Measurements from ENCODE around the gene SSBP4. TPM values are rescaled to one million over a fixed set of nuclear protein-coding genes. Genes with fewer than 3 reads are reported as not detected.

The SSBP4 gene
- polyA plus RNA-seq, 3 donors: 28.1 to 83.2 (median 72.5) TPM

GRCh38 chr19:18428787-18429674 lies 9.8 kb downstream of the SSBP4 start:
- H3K27ac ChIP-seq (ENCODE audit: low read depth, low read length): no peak overlapping the region
- 26 to 39% (median 32%) methylated on average over 59 to 77 of the region's 77 CpGs for WGBS, 3 donors

DNA sequence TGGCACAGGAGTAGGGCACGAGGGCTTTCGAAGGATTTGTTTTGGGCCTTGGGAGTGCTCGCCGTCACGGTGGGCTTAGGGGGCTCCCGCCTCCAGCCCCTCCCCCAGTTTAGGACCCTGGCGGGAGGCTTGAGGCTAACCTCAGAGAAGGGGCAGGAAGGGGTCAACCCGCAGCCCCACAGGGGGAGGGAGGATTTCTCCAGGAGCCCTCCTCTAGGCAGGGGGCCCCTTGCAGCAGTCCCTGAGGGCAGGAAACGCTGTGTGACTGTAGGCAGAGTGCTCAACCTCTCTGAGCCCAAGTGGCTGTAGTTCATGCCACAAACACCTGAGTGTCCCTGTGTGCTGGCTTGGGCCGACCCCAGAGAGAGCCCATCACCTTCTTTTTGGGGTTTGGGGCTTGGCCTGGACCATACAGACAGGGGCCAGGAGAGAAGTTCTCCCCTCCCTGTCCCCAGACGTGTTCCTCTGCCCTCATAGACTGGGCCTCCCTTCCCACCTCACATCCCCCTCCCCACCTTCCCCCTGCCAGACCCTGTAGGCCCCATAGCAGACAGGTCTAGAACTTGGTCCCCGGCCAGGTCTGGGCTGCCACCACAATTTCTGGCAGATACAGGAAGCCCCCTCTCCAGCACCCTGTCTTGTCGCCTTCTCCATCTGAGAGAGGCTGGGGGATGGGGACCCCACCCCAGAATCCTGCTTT lies 10.7 kb downstream of the SSBP4 start:
- WGBS, 3 donors: 54 to 69% (median 61%) methylated on average over 13 of the region's 13 CpGs
- H3K27ac ChIP-seq (ENCODE audit: low read depth, low read length): no peak overlapping the region

DNA sequence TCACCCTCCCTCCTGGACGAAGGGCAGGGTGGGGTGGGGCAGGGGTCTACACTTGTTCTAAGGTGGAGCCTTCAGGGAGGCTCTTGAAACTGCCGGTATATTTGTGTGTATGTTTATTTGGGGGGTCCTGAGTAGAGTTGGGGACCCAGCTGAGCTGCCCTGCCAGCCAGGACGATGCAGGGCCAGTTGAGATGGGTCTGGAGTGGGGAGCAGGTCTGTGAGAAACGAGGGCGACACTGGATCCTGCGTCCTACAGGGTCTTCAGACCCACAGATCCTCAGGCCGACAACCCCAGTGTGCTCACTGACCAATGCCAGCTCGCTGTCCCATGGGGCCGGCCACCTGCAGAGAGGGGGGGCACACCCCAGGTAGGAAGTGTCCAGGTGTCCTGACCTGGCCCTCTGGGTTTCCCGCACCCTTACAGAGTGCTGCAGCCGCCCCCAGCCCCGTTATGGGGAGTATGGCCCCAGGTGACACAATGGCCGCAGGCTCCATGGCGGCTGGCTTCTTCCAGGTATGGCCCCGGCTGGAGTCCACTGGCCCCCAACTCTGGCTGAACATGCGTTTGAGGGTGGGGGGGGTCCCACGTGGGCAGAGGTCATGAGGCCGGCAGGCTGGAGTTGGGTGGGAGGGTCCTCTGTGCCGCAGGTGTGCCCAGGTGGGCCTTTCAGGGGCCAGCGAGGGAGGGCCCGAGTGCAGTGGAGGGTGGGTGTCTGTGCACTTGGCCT lies 11.4 kb downstream of the SSBP4 start:
- 89% methylated on average over 21 of the region's 21 CpGs for WGBS, 3 donors
- H3K27ac ChIP-seq (ENCODE audit: low read depth, low read length): no peak overlapping the region

DNA sequence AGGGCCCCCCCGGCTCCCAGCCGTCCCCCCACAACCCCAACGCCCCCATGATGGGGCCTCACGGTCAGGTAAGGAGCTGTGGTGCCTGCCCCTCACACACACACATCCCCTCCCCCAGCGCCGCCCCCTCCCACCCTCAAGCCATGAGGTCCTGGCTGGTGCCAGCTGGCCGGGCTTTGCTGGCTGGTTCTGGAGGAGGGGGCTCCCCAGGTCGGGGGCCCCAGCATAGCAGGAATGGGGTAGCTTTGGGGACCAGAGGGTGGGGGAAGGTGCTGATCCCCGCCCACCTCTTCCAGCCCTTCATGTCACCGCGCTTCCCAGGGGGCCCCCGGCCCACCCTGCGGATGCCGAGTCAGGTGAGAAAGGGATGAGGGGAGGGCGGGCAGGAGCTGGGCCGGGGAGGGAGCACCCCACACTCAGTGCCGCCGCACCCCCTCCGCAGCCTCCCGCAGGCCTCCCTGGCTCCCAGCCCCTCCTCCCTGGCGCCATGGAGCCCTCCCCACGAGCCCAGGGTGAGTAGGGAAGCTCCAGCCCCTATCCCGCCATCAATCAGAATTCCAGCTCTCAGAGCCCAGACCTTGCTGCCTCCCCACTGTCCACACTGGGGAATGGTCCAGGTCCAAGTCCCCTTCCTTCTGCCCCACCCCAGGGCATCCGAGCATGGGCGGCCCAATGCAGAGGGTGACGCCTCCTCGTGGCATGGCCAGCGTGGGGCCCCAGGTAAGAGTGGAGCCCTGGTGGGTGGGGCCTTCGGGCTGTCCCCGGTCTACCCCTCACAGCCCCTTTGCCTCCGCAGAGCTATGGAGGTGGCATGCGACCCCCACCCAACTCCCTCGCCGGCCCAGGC lies 12.4 kb downstream of the SSBP4 start:
- WGBS, 3 donors: 84 to 92% (median 90%) methylated on average over 27 to 34 of the region's 34 CpGs
- no peak overlapping the region for H3K27ac ChIP-seq (ENCODE audit: low read depth, low read length)

DNA sequence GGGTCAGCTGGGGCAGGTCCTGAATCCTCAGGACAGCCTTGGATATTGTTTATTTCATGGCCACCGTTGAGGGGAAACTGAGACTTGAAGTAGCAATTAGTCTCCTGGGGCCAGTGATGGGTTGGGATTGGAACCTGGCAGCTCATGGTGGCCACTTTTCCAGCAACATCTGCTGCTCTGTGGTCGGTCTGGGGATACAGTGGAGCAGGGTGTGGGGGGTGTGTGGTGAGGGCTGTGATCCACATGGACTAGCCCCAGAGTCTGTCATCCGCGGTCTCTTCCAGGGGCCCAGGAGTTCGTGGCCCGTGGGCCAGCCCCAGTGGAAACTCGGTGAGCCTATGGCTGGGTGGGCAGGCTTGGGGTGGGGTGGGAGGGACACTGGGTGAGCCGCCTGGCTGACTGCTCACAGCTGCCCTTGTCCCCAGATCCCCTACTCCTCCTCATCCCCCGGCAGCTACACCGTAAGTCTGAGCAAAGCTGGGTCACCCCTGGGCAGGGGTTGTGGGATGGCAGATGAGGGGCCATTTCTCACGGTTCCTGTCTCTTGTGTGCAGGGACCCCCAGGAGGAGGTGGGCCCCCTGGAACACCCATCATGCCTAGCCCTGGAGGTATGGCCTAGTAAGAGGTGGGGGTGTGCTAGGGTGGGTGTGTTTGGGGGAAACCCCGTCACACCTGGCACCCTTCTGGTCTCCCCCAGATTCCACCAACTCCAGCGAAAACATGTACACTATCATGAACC lies 13.2 kb downstream of the SSBP4 start:
- H3K27ac ChIP-seq (ENCODE audit: low read depth, low read length): no peak overlapping the region
- WGBS, 3 donors: 75 to 81% (median 80%) methylated on average over 13 of the region's 13 CpGs

DNA sequence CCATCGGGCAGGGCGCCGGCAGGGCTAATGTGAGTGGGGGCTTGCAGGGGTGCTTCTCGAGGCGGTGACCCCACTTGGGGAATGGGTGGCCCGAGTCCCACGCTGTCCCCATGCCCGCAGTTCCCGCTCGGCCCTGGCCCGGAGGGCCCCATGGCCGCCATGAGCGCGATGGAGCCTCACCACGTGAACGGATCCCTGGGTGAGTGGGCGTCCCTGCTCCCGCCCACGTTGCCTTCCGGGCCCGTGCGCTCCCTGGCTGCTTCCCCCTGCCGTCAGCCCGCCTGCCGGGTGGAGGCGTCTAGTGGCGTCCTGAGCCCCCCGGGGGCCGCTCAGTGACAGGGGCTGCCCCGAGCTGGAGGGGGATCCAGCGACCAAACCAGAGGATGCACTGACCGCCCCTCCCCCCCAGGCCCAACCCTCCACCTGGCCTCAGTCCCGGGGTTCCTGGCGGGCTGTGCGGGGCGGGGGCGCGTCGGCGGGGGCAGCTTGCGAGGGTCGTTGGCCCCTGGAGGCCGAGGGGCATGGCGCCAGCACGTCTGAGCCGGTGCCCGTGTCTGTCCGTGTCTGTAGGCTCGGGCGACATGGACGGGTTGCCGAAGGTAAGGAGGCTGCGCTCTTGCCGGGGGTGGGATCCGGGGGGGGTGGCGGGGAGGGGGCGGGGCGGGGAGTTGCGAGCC lies 14.0 kb downstream of the SSBP4 start:
- no peak overlapping the region for H3K27ac ChIP-seq (ENCODE audit: low read depth, low read length)

GRCh38 chr19:18433735-18434398 lies 14.7 kb downstream of the SSBP4 start:
- H3K27ac ChIP-seq (ENCODE audit: low read depth, low read length): no peak overlapping the region
- WGBS, 3 donors: 32 to 36% (median 33%) methylated on average over 29 to 60 of the region's 60 CpGs

More for the DNA sequence above, 14.0 kb downstream of the SSBP4 start:
- 25 to 34% (median 31%) methylated on average over 45 to 59 of the region's 59 CpGs for WGBS, 3 donors

DNA sequence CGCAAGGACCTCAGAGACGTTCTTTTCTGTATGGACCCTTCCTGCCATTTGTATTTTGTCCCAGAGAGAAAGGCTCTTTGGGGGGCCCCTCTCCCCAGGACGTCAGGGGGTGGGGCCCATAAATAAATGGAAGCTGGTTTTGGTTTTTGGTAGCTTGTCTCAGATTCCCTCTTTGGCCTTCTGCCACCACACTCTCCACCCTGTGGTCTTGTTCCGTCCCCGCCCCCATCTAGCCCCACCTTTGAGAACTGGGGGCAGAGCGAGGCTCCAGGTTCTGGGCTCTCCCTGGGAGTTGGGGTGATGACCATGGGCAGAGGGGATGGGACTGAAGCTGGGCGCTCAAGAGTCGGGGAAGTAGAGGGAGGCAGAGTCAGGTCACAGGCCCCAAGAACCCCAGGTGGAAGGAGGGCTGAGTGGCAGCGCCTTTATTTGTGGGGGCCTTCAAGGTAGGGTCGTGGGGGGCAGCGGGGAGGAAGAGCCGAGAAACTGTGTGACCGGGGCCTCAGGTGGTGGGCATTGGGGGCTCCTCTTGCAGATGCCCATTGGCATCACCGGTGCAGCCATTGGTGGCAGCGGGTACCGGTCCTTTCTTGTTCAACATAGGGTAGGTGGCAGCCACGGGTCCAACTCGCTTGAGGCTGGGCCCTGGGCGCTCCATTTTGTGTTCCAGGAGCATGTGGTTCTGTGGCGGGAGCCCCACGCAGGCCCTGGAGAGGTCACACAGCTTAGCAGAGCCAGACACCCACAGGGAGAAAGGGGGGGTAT lies 15.4 kb downstream of the SSBP4 start:
- 90 to 94% (median 91%) methylated on average over 20 to 21 of the region's 21 CpGs for WGBS, 3 donors
- no peak overlapping the region for H3K27ac ChIP-seq (ENCODE audit: low read depth, low read length)

GRCh38 chr19:18435178-18435841 lies 16.1 kb downstream of the SSBP4 start:
- WGBS, 3 donors: 94 to 96% (median 95%) methylated on average over 45 to 49 of the region's 49 CpGs
- no peak overlapping the region for H3K27ac ChIP-seq (ENCODE audit: low read depth, low read length)

DNA sequence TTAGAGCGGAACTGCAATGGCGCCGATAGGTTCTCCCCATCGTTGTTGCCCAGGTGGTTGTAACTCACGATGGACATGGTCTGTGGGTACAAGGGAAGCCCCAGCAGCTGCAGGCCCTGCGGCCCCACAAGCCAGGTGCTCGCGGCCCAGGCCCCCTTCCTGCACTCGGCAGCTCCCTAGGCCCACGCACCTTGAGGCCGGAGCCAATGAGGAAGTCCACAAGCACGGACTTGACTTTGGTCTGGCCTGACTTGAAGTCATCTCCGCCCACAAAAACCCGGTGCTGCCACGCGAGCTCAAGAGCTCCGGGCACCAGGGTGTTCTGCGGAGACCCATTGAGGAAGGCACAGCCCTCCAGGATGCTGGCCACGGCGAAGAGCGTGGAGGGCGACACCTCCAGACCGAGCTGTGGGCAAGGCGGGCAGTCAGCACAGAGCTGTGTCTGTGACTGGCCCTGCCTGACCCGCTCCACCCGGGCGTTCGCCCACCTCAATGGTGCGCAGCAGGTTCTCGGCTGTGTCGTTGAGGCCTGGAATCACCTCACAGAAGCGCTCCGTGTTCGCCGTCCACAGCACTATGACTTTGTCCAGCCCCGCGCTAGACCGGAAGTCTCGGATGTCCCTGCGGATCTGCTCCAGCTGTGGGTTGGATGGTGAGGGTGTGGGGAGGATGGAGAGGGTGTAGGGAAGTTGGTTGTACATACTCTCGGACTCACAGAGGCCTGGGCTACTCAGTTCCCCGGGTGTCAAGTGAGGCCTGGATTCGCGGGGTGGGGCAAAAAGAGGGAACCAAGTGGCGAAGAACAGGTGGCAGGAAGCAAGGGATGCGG lies 16.9 kb downstream of the SSBP4 start:
- no peak overlapping the region for H3K27ac ChIP-seq (ENCODE audit: low read depth, low read length)
- 86 to 89% (median 87%) methylated on average over 44 to 46 of the region's 46 CpGs for whole genome bisulfite sequencing, 3 donors

- no peak overlapping the region for H3K27ac ChIP-seq (ENCODE audit: low read depth, low read length)
- 23 to 40% (median 25%) methylated on average over 54 to 67 of the region's 67 CpGs for WGBS, 3 donors
Measured at GRCh38 chr19:18436671-18437490, 17.7 kb downstream of the SSBP4 start.

- WGBS, 3 donors: 0 to 1% (median 0%) methylated on average over 70 to 99 of the region's 99 CpGs
- peak within 1 kb of the TSS; percentile 23 for H3K27ac ChIP-seq (ENCODE audit: low read depth, low read length)
Measured at GRCh38 chr19:18437491-18438330, 18.5 kb downstream of the SSBP4 start, which contains the start of gene ISYNA1. Gene ISYNA1, minus strand, starts transcription at chr19:18438133. Its CDS starts 154 bp downstream, at chr19:18437979.
